ENCODE measurements around the gene PDIA6.

Gene PDIA6

DNA sequence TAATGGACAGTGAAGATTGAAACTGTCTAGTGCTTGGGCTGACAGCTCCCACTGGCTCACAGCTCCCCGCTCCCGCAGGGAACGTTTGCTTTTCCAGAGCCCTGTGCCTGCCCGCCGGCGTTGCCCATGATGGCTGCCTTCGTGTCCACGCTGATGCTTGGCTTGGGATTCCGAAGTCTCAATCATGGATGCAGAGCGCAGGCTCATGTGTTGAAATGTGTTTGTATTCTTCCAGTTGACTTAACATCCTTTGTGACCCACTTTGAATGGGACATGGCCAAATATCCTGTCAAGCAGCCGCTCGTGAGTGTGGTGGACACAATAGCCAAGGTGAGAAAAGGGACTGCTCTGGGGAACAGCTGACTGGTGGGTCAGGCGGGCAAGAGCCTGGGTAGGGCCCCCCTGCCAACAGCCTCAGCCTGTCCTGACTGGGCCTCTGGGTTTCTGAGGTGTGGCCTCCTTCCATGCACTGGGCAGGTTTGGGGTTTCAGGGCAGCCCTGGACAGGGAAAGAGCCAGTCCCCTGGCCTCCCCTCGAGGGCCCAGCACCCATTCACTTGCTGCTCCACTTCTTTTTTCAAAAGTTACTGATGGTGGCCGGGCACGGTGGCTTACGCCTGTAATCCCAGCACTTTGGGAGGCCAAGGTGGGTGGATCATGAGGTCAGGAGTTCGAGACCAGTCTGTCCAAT lies 48.3 kb downstream of the PDIA6 start:
- no peak for DNase-seq (ENCODE audit: low read depth in 2 of 2)

DNA sequence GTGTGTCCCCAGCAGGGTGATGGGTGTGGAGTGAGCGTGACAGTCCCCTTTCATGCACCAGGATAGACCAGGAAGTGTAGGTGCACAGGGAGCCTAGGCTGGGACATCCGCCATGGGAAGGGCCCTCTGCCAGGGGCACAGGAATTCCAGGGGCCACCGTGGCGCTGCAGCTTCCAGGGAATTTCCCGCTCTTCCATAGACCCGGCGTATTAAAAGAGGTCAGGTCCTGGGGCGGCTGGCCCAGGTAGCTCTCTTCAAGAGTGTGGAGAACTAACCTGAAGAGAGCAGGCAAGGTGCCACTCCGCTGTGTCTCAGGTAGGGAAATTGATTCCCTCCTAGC lies 49.2 kb downstream of the PDIA6 start:
- DNase-seq (ENCODE audit: low read depth in 2 of 2) = no peak

DNA sequence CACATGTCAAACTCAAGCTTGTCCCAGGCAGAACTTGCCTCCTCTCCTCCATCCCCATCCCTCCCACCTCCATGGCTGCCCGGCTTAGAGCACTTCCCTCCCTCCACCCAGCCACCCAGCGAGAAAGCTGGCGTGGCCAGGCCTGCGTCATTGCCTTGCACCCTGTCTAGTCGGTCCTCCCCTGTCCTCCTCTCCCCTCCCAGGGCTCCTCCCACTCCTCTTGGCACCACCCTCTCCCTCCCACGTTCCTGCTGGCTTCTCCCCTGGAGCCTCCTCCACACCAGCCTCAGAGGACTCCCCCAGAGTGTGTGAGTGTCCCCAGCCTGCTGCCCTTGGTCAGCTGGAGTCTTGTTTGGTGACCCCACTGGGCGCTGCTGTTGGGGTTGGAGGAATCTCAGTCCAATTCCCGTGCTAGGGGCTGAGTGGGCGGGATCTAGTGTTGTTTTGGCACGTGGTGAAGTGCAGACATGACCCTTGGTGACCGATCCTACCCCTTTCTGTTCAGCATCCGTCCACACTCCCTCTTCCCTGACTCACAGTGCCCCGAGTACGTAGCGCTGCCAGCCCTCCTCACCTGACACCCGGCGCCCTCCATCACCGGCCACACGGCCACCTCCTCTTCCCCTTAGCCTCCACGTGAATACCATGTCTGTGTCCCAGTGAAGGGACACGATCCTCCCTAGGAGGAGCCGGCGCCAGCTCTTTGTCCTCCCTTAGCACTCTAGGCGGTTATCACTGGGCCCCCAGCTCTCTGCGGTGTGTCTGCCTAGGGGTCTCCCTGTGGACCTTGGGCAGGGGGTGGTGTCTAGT lies 49.7 kb downstream of the PDIA6 start:
- no peak for DNase-seq (ENCODE audit: low read depth in 2 of 2)

DNA sequence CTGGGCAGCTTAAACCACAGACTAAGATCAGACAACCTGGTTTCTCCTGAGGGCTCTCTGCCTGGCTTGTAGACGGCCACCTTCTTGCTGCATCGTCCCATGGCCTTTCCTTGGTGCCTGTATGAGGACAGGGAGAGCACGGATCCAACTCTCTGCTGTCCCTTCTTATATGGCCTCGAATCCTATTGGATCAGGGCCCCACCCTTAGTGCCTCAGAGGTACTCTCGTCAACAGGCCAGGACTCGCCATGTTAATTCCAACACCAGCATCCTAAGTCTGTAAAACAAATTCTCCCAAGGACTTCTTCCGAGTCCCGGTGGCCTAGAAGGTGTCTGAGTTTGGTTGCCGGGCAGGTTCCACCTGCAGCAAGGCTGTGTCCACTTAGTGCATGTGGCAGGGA lies 51.0 kb downstream of the PDIA6 start:
- no peak for DNase-seq (ENCODE audit: low read depth in 2 of 2)

DNA sequence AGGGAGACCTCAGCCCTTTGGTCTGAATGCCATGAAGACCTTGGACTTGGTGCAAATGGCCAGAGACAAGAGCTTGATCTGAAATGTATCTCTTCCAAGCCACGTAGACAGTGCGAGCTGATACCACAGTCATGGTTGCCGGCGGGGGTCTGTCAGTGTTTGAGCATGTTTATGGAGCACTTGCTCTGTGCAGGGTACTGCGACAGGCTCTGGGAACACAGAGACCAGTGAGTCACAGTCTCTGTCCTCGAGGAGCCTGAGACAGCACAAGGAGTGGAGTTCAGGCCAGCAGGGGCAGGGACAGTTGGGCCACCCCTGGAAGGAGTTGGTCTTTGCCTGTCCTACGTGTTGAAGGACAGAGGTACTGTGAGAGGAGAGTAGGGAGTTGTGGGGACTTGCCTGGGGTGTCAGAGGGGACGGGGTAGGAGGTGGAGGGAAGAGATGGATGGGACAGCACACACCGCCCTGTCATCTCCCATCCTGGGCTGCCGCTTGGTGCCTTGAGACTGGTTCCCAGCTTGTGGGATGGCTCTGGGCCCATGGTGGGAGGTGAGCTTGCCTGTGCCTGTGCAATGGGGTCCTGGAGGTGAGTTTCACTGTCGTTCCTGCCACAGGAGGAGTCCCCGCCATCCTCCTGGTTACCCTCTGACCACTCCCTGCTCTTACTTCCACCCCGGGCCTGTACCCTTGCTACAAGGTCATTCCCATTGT lies 51.6 kb downstream of the PDIA6 start:
- DNase-seq (ENCODE audit: low read depth in 2 of 2) = no peak

DNA sequence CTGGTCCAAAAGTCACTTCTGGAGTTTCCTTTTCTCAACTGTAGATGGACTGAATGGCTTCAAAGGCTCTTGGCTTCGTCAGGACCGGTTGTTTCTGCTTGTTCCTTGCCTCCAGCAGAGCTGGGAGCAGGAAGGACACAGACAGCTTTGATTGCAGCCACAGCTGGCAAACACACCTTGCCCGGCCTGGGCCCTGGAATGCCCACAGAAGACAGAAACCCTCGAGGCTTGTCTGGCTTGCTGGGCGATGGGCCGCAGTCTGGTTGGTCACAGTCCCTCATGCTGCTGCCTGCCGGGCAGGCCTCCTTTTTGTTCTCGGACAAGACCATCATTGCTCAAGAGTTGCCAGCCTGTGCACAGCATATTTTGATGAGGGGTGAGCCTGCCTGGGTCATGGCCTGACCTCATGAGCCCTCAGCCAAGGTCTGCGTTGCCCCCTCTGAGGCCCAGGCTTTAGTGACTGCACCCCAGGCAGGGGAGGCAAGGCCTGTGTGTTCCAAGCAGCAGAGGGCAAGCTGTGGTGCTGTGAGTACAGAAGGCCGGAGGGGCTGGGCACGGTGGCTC lies 53.4 kb downstream of the PDIA6 start:
- no peak for DNase-seq (ENCODE audit: low read depth in 2 of 2)

DNA sequence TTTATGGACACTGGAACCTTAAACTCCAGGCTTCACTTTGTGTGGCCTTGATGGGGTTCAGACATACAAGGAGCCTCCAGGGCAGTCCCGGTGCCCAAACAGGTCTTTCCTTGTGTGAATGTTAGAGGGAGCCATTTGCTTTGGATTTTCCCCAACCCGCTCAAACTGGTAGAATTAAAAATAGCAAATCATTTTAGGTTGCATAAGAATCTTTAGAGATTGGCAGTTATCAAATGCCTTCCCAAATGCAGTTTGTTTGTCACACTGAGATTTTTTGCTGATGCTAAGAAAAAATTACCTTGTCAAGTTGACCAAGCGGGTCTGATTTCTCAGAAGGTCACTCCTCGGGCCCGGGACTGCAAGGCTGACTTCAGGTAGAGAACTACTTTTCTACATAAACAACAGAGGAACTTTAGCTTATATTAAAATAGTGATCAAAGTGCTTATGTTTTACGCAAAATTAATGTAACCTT lies 54.7 kb downstream of the PDIA6 start:
- no peak for DNase-seq (ENCODE audit: low read depth in 2 of 2)

DNA sequence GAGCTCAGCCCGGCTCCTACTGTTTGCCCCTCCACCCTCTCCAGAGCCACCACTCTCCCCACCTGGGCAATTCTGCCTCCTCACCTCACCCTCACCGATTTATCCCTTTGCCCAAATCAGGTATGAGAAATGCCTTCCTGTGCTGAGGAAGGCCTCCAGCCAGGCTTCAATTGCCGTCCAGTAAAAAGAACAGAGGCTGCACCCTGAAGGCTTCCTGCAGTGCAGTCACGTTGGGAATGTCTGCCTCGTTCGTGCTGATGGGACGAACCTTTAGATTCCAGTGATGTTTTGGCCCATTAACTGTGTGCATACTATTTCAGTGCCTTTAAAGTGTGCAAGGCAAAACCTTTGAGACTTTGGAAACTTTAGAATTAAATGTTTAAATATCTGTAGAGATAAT lies 57.0 kb downstream of the PDIA6 start:
- no peak for DNase-seq (ENCODE audit: low read depth in 2 of 2)

DNA sequence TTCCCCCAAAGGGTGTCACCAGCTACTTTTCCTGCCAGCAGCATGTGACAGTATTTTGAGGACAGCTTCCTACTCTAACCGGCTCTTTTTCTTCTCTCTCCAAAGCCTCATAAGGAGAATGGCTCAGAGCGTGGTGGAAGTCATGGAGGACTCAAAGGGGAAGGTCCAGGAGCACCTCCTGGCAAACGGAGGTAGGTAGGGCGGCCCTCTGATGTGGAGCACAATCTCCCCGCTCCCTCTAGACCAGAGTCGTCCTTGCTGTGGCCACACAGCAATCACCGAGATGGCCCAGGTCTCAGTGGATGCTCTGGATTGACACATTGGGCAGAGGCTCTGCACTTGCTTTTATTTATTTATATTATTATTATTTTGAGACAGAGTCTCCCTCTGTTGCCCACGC lies 58.7 kb downstream of the PDIA6 start:
- no peak for DNase-seq (ENCODE audit: low read depth in 2 of 2)

DNA sequence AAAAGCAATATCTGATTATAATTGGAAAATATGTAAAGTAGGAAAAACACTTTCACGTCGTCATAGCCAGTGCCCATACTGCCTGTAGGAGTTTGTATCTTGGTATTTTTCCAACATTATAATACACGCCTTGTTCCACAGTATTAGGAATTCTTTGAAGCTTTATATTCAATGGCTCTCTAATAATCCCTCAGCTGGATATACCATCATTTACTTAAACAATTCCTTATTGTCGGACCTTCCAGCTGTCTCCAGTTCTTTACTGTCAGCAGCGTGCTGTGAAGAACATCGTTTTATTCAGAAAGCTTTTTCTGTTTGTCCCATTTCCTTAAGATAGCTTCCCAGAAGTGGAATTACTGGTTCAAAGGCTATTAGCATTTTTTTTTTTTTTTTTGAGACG lies 59.4 kb downstream of the PDIA6 start:
- DNase-seq (ENCODE audit: low read depth in 2 of 2) = no peak

DNA sequence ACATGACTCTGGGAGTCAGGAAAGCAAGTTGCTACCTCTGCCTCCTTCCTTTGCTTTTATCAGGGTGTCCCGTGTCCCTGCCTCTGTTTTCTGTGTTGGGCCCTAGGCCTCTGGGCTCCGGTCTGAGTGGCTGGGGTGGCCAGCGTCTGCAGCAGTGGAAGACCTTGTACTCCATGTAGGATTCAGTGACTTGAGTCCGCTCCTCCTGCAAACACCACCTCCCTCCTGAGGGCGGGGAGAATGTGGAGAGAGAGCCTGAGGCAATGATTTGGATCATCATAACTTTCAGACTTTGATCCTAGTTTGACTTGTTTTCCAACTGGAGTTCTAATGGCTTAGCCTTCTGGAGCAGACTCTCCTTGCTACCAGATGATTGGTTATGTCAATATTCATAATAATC lies 60.3 kb downstream of the PDIA6 start:
- no peak for DNase-seq (ENCODE audit: low read depth in 2 of 2)

DNA sequence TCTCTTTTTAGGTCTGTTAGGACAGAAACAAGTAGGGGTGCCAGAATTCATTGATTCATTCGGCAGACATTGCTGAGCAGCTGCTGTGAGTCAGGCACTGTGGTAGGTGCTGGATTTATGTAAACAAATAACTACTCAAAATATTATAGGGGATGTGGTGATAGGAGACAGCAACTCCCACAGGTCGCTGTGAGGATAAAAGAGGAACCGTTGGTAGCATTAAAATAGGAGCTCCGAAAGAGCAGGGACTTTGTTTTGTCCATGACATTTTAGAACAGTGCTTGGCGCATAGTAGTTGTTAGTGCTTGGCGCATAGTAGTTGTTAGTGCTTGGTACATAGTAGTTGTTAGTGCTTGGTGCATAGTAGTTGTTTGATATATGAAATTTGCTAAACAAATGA lies 62.0 kb downstream of the PDIA6 start:
- DNase-seq (ENCODE audit: low read depth in 2 of 2) = no peak

DNA sequence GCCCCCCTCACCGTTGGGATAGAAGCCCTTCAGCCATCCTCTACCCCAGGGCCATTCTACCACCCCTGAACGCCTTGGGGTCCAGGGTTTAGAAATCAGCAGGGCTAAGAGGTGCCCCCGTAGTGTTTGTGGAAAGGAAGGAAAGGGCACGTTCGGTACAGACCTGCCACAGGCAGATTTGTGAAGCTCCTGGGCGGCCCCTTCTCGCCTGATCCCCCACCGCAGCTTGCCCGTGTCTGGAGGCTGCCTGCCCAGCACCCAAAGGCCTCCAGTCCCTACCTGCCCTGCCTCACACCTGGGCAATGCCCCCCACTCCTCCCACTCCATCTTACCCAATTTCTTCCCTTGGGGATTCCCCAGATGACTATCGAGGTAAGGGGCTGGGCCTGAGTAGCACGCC lies 69.9 kb downstream of the PDIA6 start:
- DNase-seq (ENCODE audit: low read depth in 2 of 2) = no peak

DNA sequence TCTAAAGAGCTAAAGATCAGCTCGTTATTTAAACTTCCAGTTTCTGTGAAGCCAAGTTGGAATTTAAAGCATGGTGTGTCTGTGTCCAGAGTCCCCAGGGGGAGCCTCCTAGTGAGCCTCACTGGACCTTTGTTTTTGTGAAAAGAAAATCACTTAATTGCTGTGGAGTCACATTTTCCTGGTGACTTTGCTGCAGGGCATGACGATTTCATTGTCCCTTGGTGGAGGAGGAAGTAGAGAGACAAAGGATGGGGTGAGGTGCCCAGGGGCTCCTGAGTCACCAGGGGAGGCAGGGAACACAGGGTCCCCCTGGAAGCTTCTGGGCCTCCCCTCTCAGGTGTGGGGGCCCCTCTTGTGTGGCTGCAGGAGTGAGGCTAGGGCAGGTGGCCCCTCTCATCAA lies 71.4 kb downstream of the PDIA6 start:
- no peak for DNase-seq (ENCODE audit: low read depth in 2 of 2)

DNA sequence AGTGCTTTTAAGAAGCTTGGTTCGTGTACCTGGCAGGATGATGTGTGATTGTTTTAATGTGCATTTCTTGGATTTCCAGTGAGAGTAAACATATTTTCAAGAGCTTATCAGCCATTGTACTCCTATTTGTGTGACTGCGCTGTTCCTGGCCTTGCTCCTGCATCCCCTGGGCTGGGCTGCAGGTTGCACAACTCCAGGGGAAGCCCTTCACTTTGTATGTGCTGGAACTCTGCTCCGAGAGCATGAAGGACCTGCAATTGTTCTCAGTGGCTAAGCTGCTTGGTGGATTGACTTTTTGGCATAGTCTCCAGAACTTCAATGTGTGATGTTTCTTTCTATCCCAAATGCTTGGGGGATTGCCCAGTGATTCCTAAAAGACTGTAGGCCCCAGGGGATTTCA lies 72.4 kb downstream of the PDIA6 start:
- no peak for DNase-seq (ENCODE audit: low read depth in 2 of 2)

DNA sequence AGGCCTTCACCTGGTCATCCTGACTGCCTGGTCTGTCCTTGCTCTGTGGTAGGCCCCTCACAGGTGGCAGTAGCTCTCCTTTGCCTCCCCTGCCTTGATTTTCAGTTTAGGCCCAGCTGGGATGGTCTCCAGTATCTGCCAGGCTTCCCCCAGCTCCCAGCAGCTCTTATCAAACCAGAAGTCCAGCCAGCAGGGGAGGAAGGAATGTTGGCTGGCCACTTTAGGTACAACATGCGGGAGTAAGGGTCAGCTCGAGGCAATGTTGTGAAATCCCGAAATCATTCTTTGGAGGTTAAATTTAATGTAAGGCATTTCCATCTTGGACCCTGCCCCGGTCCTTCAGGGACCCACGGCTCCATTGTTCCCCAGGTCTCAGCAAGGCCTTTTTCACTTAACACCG lies 74.4 kb downstream of the PDIA6 start:
- DNase-seq (ENCODE audit: low read depth in 2 of 2) = no peak

DNA sequence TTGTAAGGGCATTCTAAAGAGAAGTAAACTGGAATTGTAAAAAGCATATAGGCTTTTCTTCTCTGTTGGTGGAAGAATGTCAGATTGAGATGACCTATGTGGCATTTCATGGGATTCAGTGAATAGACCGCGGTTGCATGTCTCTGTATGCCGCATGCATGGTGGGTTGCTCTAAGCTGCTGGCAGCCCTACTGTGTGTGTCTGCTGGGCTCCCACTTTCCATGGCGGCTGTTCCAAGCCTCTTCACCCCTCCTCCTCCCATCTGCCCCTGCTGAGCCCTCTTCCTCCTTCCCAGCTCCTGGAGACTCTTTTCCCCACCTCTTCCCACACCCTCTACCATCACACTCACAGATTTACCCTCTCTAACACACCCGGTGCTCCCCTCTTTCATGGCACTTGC lies 78.6 kb downstream of the PDIA6 start:
- DNase-seq (ENCODE audit: low read depth in 2 of 2) = no peak

DNA sequence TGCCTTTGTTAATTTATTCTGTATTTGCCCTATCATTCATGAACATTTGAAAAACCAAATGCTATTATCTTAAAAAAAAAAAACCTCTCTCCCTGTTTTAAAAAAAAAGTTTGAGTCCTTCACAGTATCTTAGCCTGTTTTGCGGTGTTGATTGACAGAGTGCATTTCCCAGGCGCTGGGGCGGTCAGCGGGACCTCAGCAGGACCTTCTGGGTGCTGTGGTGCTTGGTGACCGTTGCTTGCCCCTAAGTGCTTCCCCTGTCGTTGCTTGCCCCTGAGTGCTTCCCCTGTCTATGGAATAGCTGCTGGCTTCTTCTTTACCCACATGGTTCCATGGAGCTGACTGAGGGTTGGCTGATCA lies 79.0 kb downstream of the PDIA6 start:
- DNase-seq (ENCODE audit: low read depth in 2 of 2) = no peak
